IMR-90 (cell line): Measurements from ENCODE around the gene MBL2. TPM values are rescaled to one million over a fixed set of nuclear protein-coding genes. Genes with fewer than 3 reads are reported as not detected.

ENCODE experiments used
- ATAC-seq: fragments of 200-7000 bp; cut with Tn5 transposase; 2 replicates; pipeline ENCODE4 v1.9.1; 2020; ENCODE audit warnings: low read depth, mild to moderate bottlenecking, moderate library complexity
- BruUV-seq: library from RNA; stranded (reverse); fragments of 400-500 nt; replicated peaks from 2 replicates; lab custom pipeline; 2021; lab: Mats Ljungman, UMichigan
- CTCF ChIA-PET: fragments of 300-600 bp; formaldehyde crosslinking; extraction: SDS; loops from one replicate; lab custom pipeline; 2021; ENCODE audit warnings: antibody characterized with exemption; lab: Yijun Ruan, JAX
- POLR2A ChIA-PET: fragments of 300-600 bp; sonication (Branson Sonifier 250); formaldehyde crosslinking; loops from one replicate; lab custom pipeline; 2022; ENCODE audit warnings: antibody characterized with exemption; ENCODE audit not compliant: unreplicated experiment; lab: Charles Lee
- DNase-seq: peaks from one replicate; pipeline ENCODE4 v3.0.0; 2013
- H2AFZ ChIP-seq: replicated peaks from 2 replicates; pipeline ENCODE3; 2013; ENCODE audit warnings: low read length, mild to moderate bottlenecking; ENCODE audit not compliant: poor library complexity
- H2AK5ac ChIP-seq: 2 replicates; pipeline ENCODE4 v1.6.1; 2013; ENCODE audit warnings: low read depth, low read length, inconsistent platforms
- H2AK9ac ChIP-seq: replicated peaks from 2 replicates; pipeline ENCODE3; 2013; ENCODE audit warnings: mild to moderate bottlenecking, low read depth, low read length, moderate library complexity; ENCODE audit not compliant: poor library complexity
- H2BK120ac ChIP-seq: 2 replicates; pipeline ENCODE4 v1.6.1; 2013; ENCODE audit warnings: low read depth, low read length, inconsistent platforms
- H2BK15ac ChIP-seq: 3 replicates; pipeline ENCODE4 v1.6.1; 2013; ENCODE audit warnings: low read depth, low read length, inconsistent platforms
- H2BK20ac ChIP-seq: 2 replicates; pipeline ENCODE4 v1.6.1; 2013; ENCODE audit warnings: low read depth, mild to moderate bottlenecking, inconsistent platforms, low read length, moderate library complexity
- H2BK5ac ChIP-seq: 2 replicates; pipeline ENCODE4 v1.6.1; 2013; ENCODE audit warnings: mild to moderate bottlenecking, low read depth, low read length, inconsistent platforms; ENCODE audit not compliant: poor library complexity, severe bottlenecking
- H3K14ac ChIP-seq: replicated peaks from 2 replicates; pipeline ENCODE4 v1.6.1; 2013; ENCODE audit warnings: low read depth, low read length, inconsistent platforms
- H3K18ac ChIP-seq: 2 replicates; pipeline ENCODE4 v1.6.1; 2013; ENCODE audit warnings: low read depth, low read length, control low read depth
- H3K23ac ChIP-seq: 2 replicates; pipeline ENCODE4 v1.6.1; 2013; ENCODE audit warnings: low read depth, low read length, inconsistent platforms
- H3K27ac ChIP-seq: 2 replicates; pipeline ENCODE4 v1.5.1; 2013; ENCODE audit warnings: mild to moderate bottlenecking, control low read depth, low read length; ENCODE audit not compliant: insufficient read depth
- H3K27me3 ChIP-seq: 2 replicates; pipeline ENCODE4 v1.6.1; 2013; ENCODE audit warnings: low read length; ENCODE audit not compliant: control insufficient read depth, insufficient read depth
- H3K36me3 ChIP-seq: 2 replicates; pipeline ENCODE4 v1.6.1; 2013; ENCODE audit warnings: low read length, mixed read lengths; ENCODE audit not compliant: control insufficient read depth, insufficient read depth
- H3K4ac ChIP-seq: 2 replicates; pipeline ENCODE4 v1.6.1; 2013; ENCODE audit warnings: low read depth, low read length, inconsistent platforms
- H3K4me1 ChIP-seq: 2 replicates; pipeline ENCODE4 v1.6.1; 2013; ENCODE audit warnings: low read length, mixed read lengths; ENCODE audit not compliant: control insufficient read depth, insufficient read depth
- H3K4me2 ChIP-seq: 2 replicates; pipeline ENCODE4 v1.6.1; 2013; ENCODE audit warnings: low read depth, mild to moderate bottlenecking, control low read depth, low read length, moderate library complexity
- H3K4me3 ChIP-seq: 2 replicates; pipeline ENCODE4 v1.5.1; 2013; ENCODE audit warnings: low read depth, mild to moderate bottlenecking, control low read depth, low read length, moderate library complexity; ENCODE audit not compliant: insufficient read depth
- H3K56ac ChIP-seq: 2 replicates; pipeline ENCODE4 v1.6.1; 2013; ENCODE audit warnings: low read length, inconsistent platforms; ENCODE audit not compliant: insufficient read depth; ENCODE audit errors: extremely low read depth
- H3K79me1 ChIP-seq, 2 experiments: 2 replicates each; pipeline ENCODE4 v1.6.1; 2013; ENCODE audit warnings: low read length in 2 of 2, inconsistent platforms in 1 of 2, low read depth in 1 of 2
- H3K9ac ChIP-seq: 2 replicates; pipeline ENCODE4 v1.6.1; 2013; ENCODE audit warnings: low read depth, low read length, control low read depth
- H3K9me1 ChIP-seq: 2 replicates; pipeline ENCODE4 v1.6.1; 2013; ENCODE audit warnings: low read length, inconsistent platforms; ENCODE audit not compliant: insufficient read depth
- H3K9me3 ChIP-seq: 2 replicates; pipeline ENCODE4 v1.6.1; 2013; ENCODE audit warnings: low read length; ENCODE audit not compliant: control insufficient read depth, insufficient read depth
- H4K20me1 ChIP-seq: 2 replicates; pipeline ENCODE4 v1.6.1; 2013; ENCODE audit warnings: low read length, inconsistent platforms; ENCODE audit not compliant: insufficient read depth
- H4K5ac ChIP-seq: 2 replicates; pipeline ENCODE4 v1.6.1; 2013; ENCODE audit warnings: mild to moderate bottlenecking, low read depth, low read length, control low read depth
- H4K8ac ChIP-seq, 2 experiments: 2 replicates each; pipeline ENCODE4 v1.6.1; 2013; ENCODE audit warnings: low read depth in 2 of 2, low read length in 2 of 2, control low read depth in 1 of 2, inconsistent platforms in 1 of 2
- H4K91ac ChIP-seq: 2 replicates; pipeline ENCODE4 v1.6.1; 2013; ENCODE audit warnings: low read depth, low read length, inconsistent platforms; ENCODE audit not compliant: insufficient read depth
- BHLHE40 ChIP-seq: fragments of 150-350 bp; IDR thresholded peaks from 2 replicates; pipeline ENCODE4 v1.6.1; 2016; ENCODE audit warnings: mild to moderate bottlenecking, low read depth, low read length
- CEBPB ChIP-seq: IDR thresholded peaks from 2 replicates; pipeline ENCODE4 v1.6.1; 2012; ENCODE audit warnings: low read depth, low read length, improper control_type of control experiment
- CHD1 ChIP-seq: IDR thresholded peaks from 2 replicates; pipeline ENCODE4 v1.6.1; 2012; ENCODE audit warnings: low read depth, low read length, improper control_type of control experiment
- FOS ChIP-seq: fragments of 150-350 bp; IDR thresholded peaks from 2 replicates; pipeline ENCODE4 v1.6.1; 2016; ENCODE audit warnings: low read depth, low read length
- MAFK ChIP-seq: IDR thresholded peaks from 2 replicates; pipeline ENCODE4 v1.6.1; 2012; ENCODE audit warnings: low read depth, low read length, improper control_type of control experiment
- MAZ ChIP-seq: IDR thresholded peaks from 2 replicates; pipeline ENCODE4 v1.6.1; 2012; ENCODE audit warnings: low read depth, mild to moderate bottlenecking, low read length, improper control_type of control experiment, moderate library complexity, borderline replicate concordance
- MXI1 ChIP-seq: IDR thresholded peaks from 2 replicates; pipeline ENCODE4 v1.6.1; 2012; ENCODE audit warnings: low read depth, mild to moderate bottlenecking, low read length, moderate library complexity, borderline replicate concordance
- NFE2L2 ChIP-seq: fragments of 150-350 bp; IDR thresholded peaks from 2 replicates; pipeline ENCODE4 v1.6.1; 2016; ENCODE audit warnings: low read depth, mild to moderate bottlenecking, low read length
- POLR2A ChIP-seq: IDR thresholded peaks from 2 replicates; pipeline ENCODE4 v1.6.1; 2012; ENCODE audit warnings: mild to moderate bottlenecking, low read depth, low read length
- RAD21 ChIP-seq: IDR thresholded peaks from 2 replicates; pipeline ENCODE4 v1.6.1; 2012; ENCODE audit warnings: low read length, improper control_type of control experiment
- RCOR1 ChIP-seq: IDR thresholded peaks from 2 replicates; pipeline ENCODE4 v1.6.1; 2012; ENCODE audit warnings: mild to moderate bottlenecking, low read length, improper control_type of control experiment; ENCODE audit not compliant: insufficient replicate concordance
- RFX5 ChIP-seq: IDR thresholded peaks from 2 replicates; pipeline ENCODE4 v1.8.0; 2012; ENCODE audit warnings: low read depth, mild to moderate bottlenecking, low read length, moderate library complexity
- SMC3 ChIP-seq: fragments of 150-350 bp; IDR thresholded peaks from 2 replicates; pipeline ENCODE4 v1.6.1; 2016; ENCODE audit warnings: low read depth, mild to moderate bottlenecking, antibody characterized with exemption, low read length, moderate library complexity
- WGBS, 2 experiments: methylation state at CpG; one replicate each; pipeline versions ENCODE4 v1.1.5 to v1.1.7; 2013; ENCODE audit warnings: missing lambda C conversion rate in 2 of 2; ENCODE audit not compliant: insufficient read length in 1 of 2; ENCODE audit errors: extremely low coverage in 2 of 2; 5-methylcytosine and 5-hydroxymethylcytosine counted together
- dilution Hi-C: fragments of 300-500 bp; cut with HindIII; formaldehyde crosslinking; loops from one replicate; pipeline ENCODE4 v1.14.3; 2018; ENCODE audit warnings: low sequenced_read_pairs; ENCODE audit not compliant: unreplicated experiment
- in situ Hi-C: fragments of 300-500 bp; cut with MboI; formaldehyde crosslinking; loops from 3 replicates; pipeline ENCODE4 v1.14.3; 2019; ENCODE audit warnings: low sequenced_read_pairs, inconsistent platforms, mixed read lengths
- intact Hi-C: fragments of 100-400 bp; cut with micrococcal nuclease; formaldehyde crosslinking; loops from 2 replicates; pipeline ENCODE4 v1.10.0; 2022
- polyA plus RNA-seq, 3 experiments: library from polyadenylated mRNA; depleted of rRNA; stranded (reverse); fragments of >200 nt; gene quantifications; 2 replicates each; pipeline ENCODE4 v1.2.3, GENCODE V29; 2012; ENCODE audit warnings: low replicate concordance in 1 of 3
- total RNA-seq: library from RNA; depleted of rRNA; stranded (reverse); fragments of >200 nt; gene quantifications from 2 replicates; pipeline ENCODE4 v1.2.3, GENCODE V29; 2012
- TF ChIP-seq, protein P1 (sequence below): conservative IDR thresholded peaks from 2 replicates; pipeline ENCODE4 v1.5.1; 2012; ENCODE audit warnings: mild to moderate bottlenecking, low read depth, low read length, improper control_type of control experiment
- TF ChIP-seq, protein P2 (sequence below): fragments of 150-350 bp; IDR thresholded peaks from 2 replicates; pipeline ENCODE4 v1.6.1; 2016; ENCODE audit warnings: low read depth, mild to moderate bottlenecking, low read length, moderate library complexity, borderline replicate concordance
- TF ChIP-seq, protein P3 (sequence below): fragments of 150-350 bp; IDR thresholded peaks from 2 replicates; pipeline ENCODE4 v1.6.1; 2017; ENCODE audit warnings: mild to moderate bottlenecking, antibody characterized with exemption, low read length, low read depth

The MBL2 gene
- total and polyA plus RNA-seq, 2 of the 4 experiments (the other 2 are of a cell fraction) = not detected

DNA sequence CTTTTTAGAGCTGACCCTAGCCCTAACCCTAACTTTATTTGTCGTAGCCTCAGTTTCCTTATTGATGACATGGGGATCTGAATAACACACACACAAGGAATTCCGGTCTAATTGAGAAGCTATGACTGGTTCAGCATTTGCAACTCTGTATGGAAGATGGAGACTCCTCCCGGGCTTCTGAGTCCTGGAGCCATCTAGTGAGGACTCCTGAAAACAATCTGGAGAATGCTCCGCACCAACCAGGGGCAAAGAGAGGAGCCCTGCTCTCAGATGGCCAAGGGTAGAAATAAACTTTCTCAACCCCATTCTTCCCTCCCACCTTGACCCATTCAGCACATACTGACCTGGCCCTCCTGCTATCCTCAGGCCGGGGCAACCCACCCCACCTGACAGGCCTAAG lies 26.4 kb downstream of the MBL2 start:
- Histone ChIP-seq H3K4me1 (no peaks in the 10 kb centered on the region), H2AK5ac (no peak overlapping the region), H3K9me3 (no peaks in the 10 kb centered on the region), H3K14ac (no peak overlapping the region), H3K36me3 (no peaks in the 10 kb centered on the region), H2BK20ac (no peak overlapping the region), H3K27ac (no peak overlapping the region), H3K9ac (no peak overlapping the region), H3K9me1 (no peaks in the 10 kb centered on the region), H2AFZ (no peak overlapping the region), H3K4me2 (no peak overlapping the region), H4K8ac (no peak overlapping the region), H2BK5ac (no peak overlapping the region), H2AK9ac (no peak overlapping the region), H3K4me3 (no peak overlapping the region), H2BK15ac (no peak overlapping the region), H3K4ac (no peak overlapping the region), H4K5ac (no peak overlapping the region), H2BK120ac (no peak overlapping the region), H3K79me1 (no peaks in the 10 kb centered on the region), H3K23ac (no peak overlapping the region), H3K27me3 (peaks cover 2% of the 10 kb centered on the region), H4K20me1 (no peaks in the 10 kb centered on the region), H4K91ac (no peak overlapping the region), H3K56ac (no peak overlapping the region), H3K18ac (no peak overlapping the region)
- no TSS peak for BruUV-seq
- dilution Hi-C loops = no loop called here
- CTCF ChIA-PET = no interaction called here
- 60% methylated on average over 1 of the region's 5 CpGs; no CpG with 5 or more reads in 1 of the 2 experiments for WGBS, 2 experiments
- in situ Hi-C loops = no loop called here
- intact Hi-C loops = no loop called here
- TF ChIP-seq NFE2L2 = no peak
- TF ChIP-seq SMC3 = no peak
- TF ChIP-seq, protein P1, sequence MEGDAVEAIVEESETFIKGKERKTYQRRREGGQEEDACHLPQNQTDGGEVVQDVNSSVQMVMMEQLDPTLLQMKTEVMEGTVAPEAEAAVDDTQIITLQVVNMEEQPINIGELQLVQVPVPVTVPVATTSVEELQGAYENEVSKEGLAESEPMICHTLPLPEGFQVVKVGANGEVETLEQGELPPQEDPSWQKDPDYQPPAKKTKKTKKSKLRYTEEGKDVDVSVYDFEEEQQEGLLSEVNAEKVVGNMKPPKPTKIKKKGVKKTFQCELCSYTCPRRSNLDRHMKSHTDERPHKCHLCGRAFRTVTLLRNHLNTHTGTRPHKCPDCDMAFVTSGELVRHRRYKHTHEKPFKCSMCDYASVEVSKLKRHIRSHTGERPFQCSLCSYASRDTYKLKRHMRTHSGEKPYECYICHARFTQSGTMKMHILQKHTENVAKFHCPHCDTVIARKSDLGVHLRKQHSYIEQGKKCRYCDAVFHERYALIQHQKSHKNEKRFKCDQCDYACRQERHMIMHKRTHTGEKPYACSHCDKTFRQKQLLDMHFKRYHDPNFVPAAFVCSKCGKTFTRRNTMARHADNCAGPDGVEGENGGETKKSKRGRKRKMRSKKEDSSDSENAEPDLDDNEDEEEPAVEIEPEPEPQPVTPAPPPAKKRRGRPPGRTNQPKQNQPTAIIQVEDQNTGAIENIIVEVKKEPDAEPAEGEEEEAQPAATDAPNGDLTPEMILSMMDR = no peak
- no peak for TF ChIP-seq RFX5
- no peak for TF ChIP-seq MAFK
- no peak for TF ChIP-seq RAD21
- TF ChIP-seq, protein P2, sequence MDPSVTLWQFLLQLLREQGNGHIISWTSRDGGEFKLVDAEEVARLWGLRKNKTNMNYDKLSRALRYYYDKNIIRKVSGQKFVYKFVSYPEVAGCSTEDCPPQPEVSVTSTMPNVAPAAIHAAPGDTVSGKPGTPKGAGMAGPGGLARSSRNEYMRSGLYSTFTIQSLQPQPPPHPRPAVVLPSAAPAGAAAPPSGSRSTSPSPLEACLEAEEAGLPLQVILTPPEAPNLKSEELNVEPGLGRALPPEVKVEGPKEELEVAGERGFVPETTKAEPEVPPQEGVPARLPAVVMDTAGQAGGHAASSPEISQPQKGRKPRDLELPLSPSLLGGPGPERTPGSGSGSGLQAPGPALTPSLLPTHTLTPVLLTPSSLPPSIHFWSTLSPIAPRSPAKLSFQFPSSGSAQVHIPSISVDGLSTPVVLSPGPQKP = no peak
- no peak for TF ChIP-seq BHLHE40
- no peak for TF ChIP-seq RCOR1
- TF ChIP-seq CEBPB = no peak
- TF ChIP-seq FOS = no peak
- TF ChIP-seq MXI1 = no peak
- no peak for TF ChIP-seq CHD1
- TF ChIP-seq, protein P3, sequence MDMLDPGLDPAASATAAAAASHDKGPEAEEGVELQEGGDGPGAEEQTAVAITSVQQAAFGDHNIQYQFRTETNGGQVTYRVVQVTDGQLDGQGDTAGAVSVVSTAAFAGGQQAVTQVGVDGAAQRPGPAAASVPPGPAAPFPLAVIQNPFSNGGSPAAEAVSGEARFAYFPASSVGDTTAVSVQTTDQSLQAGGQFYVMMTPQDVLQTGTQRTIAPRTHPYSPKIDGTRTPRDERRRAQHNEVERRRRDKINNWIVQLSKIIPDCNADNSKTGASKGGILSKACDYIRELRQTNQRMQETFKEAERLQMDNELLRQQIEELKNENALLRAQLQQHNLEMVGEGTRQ = no peak
- TF ChIP-seq MAZ = no peak
- TF ChIP-seq POLR2A = no peak
- POLR2A ChIA-PET = no interaction called here
- DNase-seq (no peak), ATAC-seq (no peak)
